ENCODE results near the gene ASIC3.

- TF ChIP-seq CTCF (IDR thresholded peaks at IDR 0.05) (no peak), POLR2AphosphoS5 (IDR thresholded peaks at IDR 0.05) (peak; percentile 77 to 93)
Observed at GRCh38 chr7:151085691-151086620, 37.6 kb downstream of the ASIC3 start, which contains the start of gene AGAP3.

Measured in esophagus muscularis mucosa (tissue), 3 donors.